ENCODE measurements around the gene VGLL2. TPM values are rescaled to one million over a fixed set of nuclear protein-coding genes. Genes with fewer than 3 reads are reported as not detected.

Gene VGLL2
- polyA plus RNA-seq, 2 donors = 0.04 TPM

DNA sequence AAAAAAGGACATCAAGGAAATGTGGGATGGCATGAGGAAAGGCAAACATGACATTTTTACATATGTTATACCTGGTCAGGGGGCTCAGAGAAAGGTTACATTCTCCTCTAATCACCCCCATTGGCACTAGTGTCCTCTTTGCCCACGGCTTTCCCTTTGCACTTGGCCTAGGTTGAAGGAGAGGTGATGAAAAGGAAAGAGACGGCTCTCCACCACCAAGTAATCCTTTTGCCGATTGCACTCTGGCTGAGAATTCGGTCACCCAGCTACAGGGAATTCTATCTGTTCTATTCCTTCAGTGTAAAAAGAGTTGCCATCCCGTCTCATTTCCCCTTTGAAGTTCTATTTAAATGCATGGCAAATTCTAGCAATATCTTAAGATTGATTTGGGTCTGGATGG lies 10.4 kb downstream of the VGLL2 start:
- H3K4me1 ChIP-seq (ENCODE audit: control insufficient read depth in 2 of 2, insufficient read depth in 2 of 2, low read length in 1 of 2) = peaks cover under 1 to 4% of the 10 kb centered on the region in 2 donors
- H3K9me3 ChIP-seq (ENCODE audit: control insufficient read depth in 2 of 2, insufficient read depth in 1 of 2, low read depth in 1 of 2, low read length in 1 of 2) = no peaks in the 10 kb centered on the region
- no peak overlapping the region for H3K27ac ChIP-seq (ENCODE audit: low read depth in 2 of 2, low read length in 1 of 2)
- no peak overlapping the region for H3K4me3 ChIP-seq (ENCODE audit: low read depth in 1 of 2, low read length in 2 of 2)
- H3K36me3 ChIP-seq (ENCODE audit: control insufficient read depth in 2 of 2, insufficient read depth in 2 of 2, low read length in 1 of 2) = no peaks in the 10 kb centered on the region
- peaks cover 2 to 8% of the 10 kb centered on the region in 2 donors for H3K27me3 ChIP-seq (ENCODE audit: control insufficient read depth in 1 of 2, insufficient read depth in 2 of 2, low read length in 2 of 2)
- WGBS, 2 donors = 69 to 70% methylated on average over 5 of the region's 5 CpGs

GRCh38 chr6:117276778-117277316 lies 11.5 kb downstream of the VGLL2 start:
- H3K36me3 ChIP-seq (ENCODE audit: control insufficient read depth in 2 of 2, insufficient read depth in 2 of 2, low read length in 1 of 2) = no peaks in the 10 kb centered on the region
- H3K9me3 ChIP-seq (ENCODE audit: control insufficient read depth in 2 of 2, insufficient read depth in 1 of 2, low read depth in 1 of 2, low read length in 1 of 2) = no peaks in the 10 kb centered on the region
- H3K4me3 ChIP-seq (ENCODE audit: low read depth in 1 of 2, low read length in 2 of 2) = no peak overlapping the region
- H3K4me1 ChIP-seq (ENCODE audit: control insufficient read depth in 2 of 2, insufficient read depth in 2 of 2, low read length in 1 of 2) = no peaks in the 10 kb centered on the region
- H3K27me3 ChIP-seq (ENCODE audit: control insufficient read depth in 1 of 2, insufficient read depth in 2 of 2, low read length in 2 of 2) = peaks cover 2 to 5% of the 10 kb centered on the region in 2 donors
- H3K27ac ChIP-seq (ENCODE audit: low read depth in 2 of 2, low read length in 1 of 2) = no peak overlapping the region
- 85 to 87% methylated on average over 10 of the region's 10 CpGs for WGBS, 2 donors

GRCh38 chr6:117280922-117281321 lies 15.6 kb downstream of the VGLL2 start:
- Histone ChIP-seq H3K36me3 (ENCODE audit: control insufficient read depth in 2 of 2, insufficient read depth in 2 of 2, low read length in 1 of 2) (no peaks in the 10 kb centered on the region), H3K9me3 (ENCODE audit: control insufficient read depth in 2 of 2, insufficient read depth in 1 of 2, low read depth in 1 of 2, low read length in 1 of 2) (no peaks in the 10 kb centered on the region), H3K4me1 (ENCODE audit: control insufficient read depth in 2 of 2, insufficient read depth in 2 of 2, low read length in 1 of 2) (no peaks in the 10 kb centered on the region), H3K27ac (ENCODE audit: low read depth in 2 of 2, low read length in 1 of 2) (no peak overlapping the region), H3K27me3 (ENCODE audit: control insufficient read depth in 1 of 2, insufficient read depth in 2 of 2, low read length in 2 of 2) (no peaks in the 10 kb centered on the region), H3K4me3 (ENCODE audit: low read depth in 1 of 2, low read length in 2 of 2) (no peak overlapping the region)
- WGBS, 2 donors = 76% methylated on average over 3 of the region's 3 CpGs

DNA sequence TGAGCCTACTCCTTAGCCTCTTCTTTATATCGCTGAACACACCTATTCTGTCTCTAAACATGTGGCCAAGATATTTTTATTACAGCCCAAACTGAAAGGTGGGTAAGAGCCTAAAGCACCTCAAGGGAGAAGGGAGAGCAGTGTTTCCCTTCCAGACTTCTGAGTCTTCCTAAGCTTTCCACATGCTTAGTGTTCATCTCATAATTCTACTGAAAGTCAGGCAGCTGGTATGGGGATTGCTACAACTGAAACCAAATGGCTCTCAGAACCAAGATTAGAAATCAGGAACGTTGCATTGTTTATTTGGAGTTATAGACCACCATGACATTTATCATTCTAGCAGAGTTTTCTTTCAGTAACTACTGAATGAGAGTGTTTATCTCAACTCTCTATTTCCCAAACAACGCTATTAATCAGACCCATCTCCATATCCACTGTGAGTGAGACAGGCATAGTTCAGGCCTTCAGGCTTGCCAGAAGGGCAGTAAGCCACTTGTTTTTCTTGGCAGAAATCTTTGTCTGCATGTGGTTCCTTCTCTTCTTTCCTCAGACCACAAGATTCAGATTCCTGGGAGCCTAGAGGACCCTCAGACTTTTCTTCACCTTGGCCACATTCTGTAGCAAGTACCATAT lies 22.8 kb downstream of the VGLL2 start:
- H3K4me3 ChIP-seq (ENCODE audit: low read depth in 1 of 2, low read length in 2 of 2) = no peak overlapping the region
- H3K27me3 ChIP-seq (ENCODE audit: control insufficient read depth in 1 of 2, insufficient read depth in 2 of 2, low read length in 2 of 2) = no peaks in the 10 kb centered on the region
- no peaks in the 10 kb centered on the region for H3K9me3 ChIP-seq (ENCODE audit: control insufficient read depth in 2 of 2, insufficient read depth in 1 of 2, low read depth in 1 of 2, low read length in 1 of 2)
- no peaks in the 10 kb centered on the region for H3K4me1 ChIP-seq (ENCODE audit: control insufficient read depth in 2 of 2, insufficient read depth in 2 of 2, low read length in 1 of 2)
- no peak overlapping the region for H3K27ac ChIP-seq (ENCODE audit: low read depth in 2 of 2, low read length in 1 of 2)
- 63 to 68% methylated on average over 3 of the region's 3 CpGs for WGBS, 2 donors
- no peaks in the 10 kb centered on the region for H3K36me3 ChIP-seq (ENCODE audit: control insufficient read depth in 2 of 2, insufficient read depth in 2 of 2, low read length in 1 of 2)

- 49 to 54% methylated on average over 3 of the region's 3 CpGs for WGBS, 2 donors
- H3K36me3 ChIP-seq (ENCODE audit: control insufficient read depth in 2 of 2, insufficient read depth in 2 of 2, low read length in 1 of 2) = no peaks in the 10 kb centered on the region
- H3K9me3 ChIP-seq (ENCODE audit: control insufficient read depth in 2 of 2, insufficient read depth in 1 of 2, low read depth in 1 of 2, low read length in 1 of 2) = no peaks in the 10 kb centered on the region
These were observed 25.0 kb downstream of the VGLL2 start for GRCh38 chr6:117290173-117290846.

GRCh38 chr6:117298941-117299340 lies 33.6 kb downstream of the VGLL2 start:
- 91 to 95% methylated on average over 3 of the region's 3 CpGs for WGBS, 2 donors
- Histone ChIP-seq H3K4me3 (ENCODE audit: low read depth in 1 of 2, low read length in 2 of 2) (no peak overlapping the region), H3K36me3 (ENCODE audit: control insufficient read depth in 2 of 2, insufficient read depth in 2 of 2, low read length in 1 of 2) (no peaks in the 10 kb centered on the region), H3K27me3 (ENCODE audit: control insufficient read depth in 1 of 2, insufficient read depth in 2 of 2, low read length in 2 of 2) (no peaks in the 10 kb centered on the region), H3K9me3 (ENCODE audit: control insufficient read depth in 2 of 2, insufficient read depth in 1 of 2, low read depth in 1 of 2, low read length in 1 of 2) (no peaks in the 10 kb centered on the region), H3K27ac (ENCODE audit: low read depth in 2 of 2, low read length in 1 of 2) (no peak overlapping the region), H3K4me1 (ENCODE audit: control insufficient read depth in 2 of 2, insufficient read depth in 2 of 2, low read length in 1 of 2) (no peaks in the 10 kb centered on the region)

More at GRCh38 chr6:117290173-117290846, 25.0 kb downstream of the VGLL2 start:
- no peaks in the 10 kb centered on the region for H3K4me1 ChIP-seq (ENCODE audit: control insufficient read depth in 2 of 2, insufficient read depth in 2 of 2, low read length in 1 of 2)
- H3K27ac ChIP-seq (ENCODE audit: low read depth in 2 of 2, low read length in 1 of 2) = no peak overlapping the region
- no peaks in the 10 kb centered on the region for H3K27me3 ChIP-seq (ENCODE audit: control insufficient read depth in 1 of 2, insufficient read depth in 2 of 2, low read length in 2 of 2)
- no peak overlapping the region for H3K4me3 ChIP-seq (ENCODE audit: low read depth in 1 of 2, low read length in 2 of 2)

GRCh38 chr6:117303323-117303722 lies 38.0 kb downstream of the VGLL2 start:
- no peaks in the 10 kb centered on the region for H3K4me1 ChIP-seq (ENCODE audit: control insufficient read depth in 2 of 2, insufficient read depth in 2 of 2, low read length in 1 of 2)
- 71 to 79% methylated on average over 3 of the region's 3 CpGs for WGBS, 2 donors
- H3K4me3 ChIP-seq (ENCODE audit: low read depth in 1 of 2, low read length in 2 of 2) = no peak overlapping the region
- no peaks in the 10 kb centered on the region for H3K9me3 ChIP-seq (ENCODE audit: control insufficient read depth in 2 of 2, insufficient read depth in 1 of 2, low read depth in 1 of 2, low read length in 1 of 2)
- no peaks in the 10 kb centered on the region for H3K36me3 ChIP-seq (ENCODE audit: control insufficient read depth in 2 of 2, insufficient read depth in 2 of 2, low read length in 1 of 2)
- no peaks in the 10 kb centered on the region for H3K27me3 ChIP-seq (ENCODE audit: control insufficient read depth in 1 of 2, insufficient read depth in 2 of 2, low read length in 2 of 2)
- no peak overlapping the region for H3K27ac ChIP-seq (ENCODE audit: low read depth in 2 of 2, low read length in 1 of 2)

- WGBS, 2 donors = 87 to 88% methylated on average over 2 of the region's 2 CpGs
- Histone ChIP-seq H3K4me1 (ENCODE audit: control insufficient read depth in 2 of 2, insufficient read depth in 2 of 2, low read length in 1 of 2) (no peaks in the 10 kb centered on the region), H3K9me3 (ENCODE audit: control insufficient read depth in 2 of 2, insufficient read depth in 1 of 2, low read depth in 1 of 2, low read length in 1 of 2) (no peaks in the 10 kb centered on the region), H3K4me3 (ENCODE audit: low read depth in 1 of 2, low read length in 2 of 2) (no peak overlapping the region), H3K27me3 (ENCODE audit: control insufficient read depth in 1 of 2, insufficient read depth in 2 of 2, low read length in 2 of 2) (no peaks in the 10 kb centered on the region), H3K36me3 (ENCODE audit: control insufficient read depth in 2 of 2, insufficient read depth in 2 of 2, low read length in 1 of 2) (no peaks in the 10 kb centered on the region), H3K27ac (ENCODE audit: low read depth in 2 of 2, low read length in 1 of 2) (no peak overlapping the region)
These were observed 39.1 kb downstream of the VGLL2 start for GRCh38 chr6:117304446-117304845.

DNA sequence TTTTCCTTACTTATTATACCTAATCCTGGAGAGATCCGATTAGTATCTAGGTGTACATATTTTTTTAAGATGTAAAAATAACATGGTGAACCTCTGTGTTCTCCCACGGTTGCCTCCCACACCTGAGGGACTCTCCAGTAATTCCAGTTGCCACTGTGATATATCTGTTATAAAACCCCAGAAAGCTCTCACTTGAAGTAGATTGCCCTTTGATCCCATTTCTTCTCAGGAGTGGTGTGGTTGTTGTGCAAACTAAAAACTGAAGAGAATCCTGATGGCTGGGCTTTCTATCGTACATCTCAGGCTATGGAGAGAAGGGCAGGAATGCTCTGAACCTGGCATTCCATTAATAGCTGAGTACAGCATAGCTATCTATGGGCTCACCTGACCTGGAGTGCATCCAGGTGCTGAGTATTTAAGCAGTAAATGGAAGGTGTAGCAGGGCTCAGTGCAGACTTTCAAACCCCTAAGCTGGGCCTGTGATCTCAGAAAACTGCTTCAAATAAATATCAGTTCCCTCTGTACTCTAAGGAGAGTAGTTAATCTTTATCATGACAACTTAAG lies 41.0 kb downstream of the VGLL2 start:
- 51 to 58% methylated on average over 3 of the region's 3 CpGs for WGBS, 2 donors
- Histone ChIP-seq H3K9me3 (ENCODE audit: control insufficient read depth in 2 of 2, insufficient read depth in 1 of 2, low read depth in 1 of 2, low read length in 1 of 2) (no peaks in the 10 kb centered on the region), H3K4me3 (ENCODE audit: low read depth in 1 of 2, low read length in 2 of 2) (no peak overlapping the region), H3K27ac (ENCODE audit: low read depth in 2 of 2, low read length in 1 of 2) (no peak overlapping the region), H3K27me3 (ENCODE audit: control insufficient read depth in 1 of 2, insufficient read depth in 2 of 2, low read length in 2 of 2) (no peaks in the 10 kb centered on the region), H3K36me3 (ENCODE audit: control insufficient read depth in 2 of 2, insufficient read depth in 2 of 2, low read length in 1 of 2) (no peaks in the 10 kb centered on the region), H3K4me1 (ENCODE audit: control insufficient read depth in 2 of 2, insufficient read depth in 2 of 2, low read length in 1 of 2) (no peaks in the 10 kb centered on the region)
